IPS-NIHi11 (cell line): ENCODE results near the gene ACBD6.
"Not testable (repeated sequence)": the region's sequence is repeated elsewhere in the genome, so short reads cannot be mapped to it uniquely, and the experiment has no call there.

Experiments
- DNase-seq: peaks from one replicate; pipeline ENCODE4 v3.0.0; 2012; ENCODE audit warnings: mixed read lengths, low spot score

Gene ACBD6

GRCh38 chr1:180415236-180415848 lies 87.0 kb downstream of the ACBD6 start:
- DNase-seq, result no peak

GRCh38 chr1:180412583-180412982 lies 89.8 kb downstream of the ACBD6 start:
- no peak for DNase-seq

- DNase-seq, result not testable (repeated sequence)
These were observed 94.2 kb downstream of the ACBD6 start for GRCh38 chr1:180408128-180408527.

GRCh38 chr1:180407051-180407450 lies 95.3 kb downstream of the ACBD6 start:
- DNase-seq, result no peak

GRCh38 chr1:180402551-180402950 lies 99.8 kb downstream of the ACBD6 start:
- no peak for DNase-seq

- no peak for DNase-seq
These were observed 100.4 kb downstream of the ACBD6 start for GRCh38 chr1:180402001-180402400.

GRCh38 chr1:180397175-180397574 lies 105.2 kb downstream of the ACBD6 start:
- DNase-seq, result no peak

GRCh38 chr1:180392427-180393145 lies 109.8 kb downstream of the ACBD6 start:
- DNase-seq, result no peak

- DNase-seq, result no peak
These were observed 110.4 kb downstream of the ACBD6 start for GRCh38 chr1:180392020-180392419.

- no peak for DNase-seq
These were observed 115.0 kb downstream of the ACBD6 start for GRCh38 chr1:180387413-180387812.

GRCh38 chr1:180386745-180387367 lies 115.5 kb downstream of the ACBD6 start:
- DNase-seq, result no peak

- DNase-seq, result no peak
These were observed 117.2 kb downstream of the ACBD6 start for GRCh38 chr1:180385144-180385543.

- no peak for DNase-seq
These were observed 117.9 kb downstream of the ACBD6 start for GRCh38 chr1:180384286-180385005.

- DNase-seq, result no peak
These were observed 119.9 kb downstream of the ACBD6 start for GRCh38 chr1:180382326-180383115.

GRCh38 chr1:180381184-180381580 lies 121.2 kb downstream of the ACBD6 start:
- no peak for DNase-seq

- no peak for DNase-seq
These were observed 121.9 kb downstream of the ACBD6 start for GRCh38 chr1:180380259-180381183.

GRCh38 chr1:180376800-180377199 lies 125.6 kb downstream of the ACBD6 start:
- no peak for DNase-seq

GRCh38 chr1:180376253-180376652 lies 126.1 kb downstream of the ACBD6 start:
- no peak for DNase-seq

GRCh38 chr1:180372728-180373127 lies 129.6 kb downstream of the ACBD6 start:
- DNase-seq, result no peak

GRCh38 chr1:180370597-180370996 lies 131.8 kb downstream of the ACBD6 start:
- DNase-seq, result no peak

- no peak for DNase-seq
These were observed 132.2 kb downstream of the ACBD6 start for GRCh38 chr1:180370188-180370587.
